ENCODE measurements around the gene KIF26B. TPM values are rescaled to one million over a fixed set of nuclear protein-coding genes. Genes with fewer than 3 reads are reported as not detected.

The KIF26B gene
- total RNA-seq, 3 donors from 2014 or later, result 0.03 to 0.24 (median 0.10) TPM

DNA sequence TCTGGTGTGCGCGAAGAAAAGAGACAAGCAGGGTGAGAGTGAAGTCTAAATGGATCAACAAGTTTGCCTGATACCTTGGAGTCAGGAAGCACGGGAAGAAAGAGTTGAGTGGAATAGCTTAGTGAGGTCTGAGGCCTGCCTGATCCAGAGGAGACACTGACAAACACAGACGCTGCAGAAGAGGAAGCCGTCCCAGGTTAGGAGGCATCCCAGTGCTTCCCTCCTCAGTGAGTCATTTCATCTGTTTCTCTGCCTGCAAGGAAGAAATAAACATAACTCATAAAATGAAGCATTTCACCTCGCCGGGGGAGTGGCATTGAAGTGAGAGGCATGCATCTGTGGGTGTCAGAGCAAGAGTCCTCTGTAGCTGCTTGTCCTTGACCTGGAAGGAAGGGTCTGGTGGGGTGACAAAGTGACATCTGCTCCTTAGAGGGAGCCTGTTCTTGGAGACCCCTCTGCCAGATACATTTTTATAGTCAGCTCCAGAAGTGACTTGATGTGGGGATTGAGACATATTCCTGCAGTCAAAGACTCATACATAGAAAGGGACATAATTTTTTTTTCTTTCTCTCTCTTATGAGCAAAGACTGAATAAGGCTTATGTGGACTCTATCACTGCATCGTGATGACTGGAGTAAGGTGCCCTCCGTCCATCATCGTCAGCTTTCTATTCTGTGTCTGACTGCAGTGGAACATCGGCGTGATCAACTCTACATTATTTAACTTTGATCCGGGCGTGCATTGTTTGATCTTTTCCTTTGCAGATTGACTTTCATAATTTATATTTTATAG is 256.7 kb downstream of the KIF26B start:
- H3K4me1 Mint-ChIP-seq (ENCODE audit: low read depth), result no peaks in the 10 kb centered on the region

DNA sequence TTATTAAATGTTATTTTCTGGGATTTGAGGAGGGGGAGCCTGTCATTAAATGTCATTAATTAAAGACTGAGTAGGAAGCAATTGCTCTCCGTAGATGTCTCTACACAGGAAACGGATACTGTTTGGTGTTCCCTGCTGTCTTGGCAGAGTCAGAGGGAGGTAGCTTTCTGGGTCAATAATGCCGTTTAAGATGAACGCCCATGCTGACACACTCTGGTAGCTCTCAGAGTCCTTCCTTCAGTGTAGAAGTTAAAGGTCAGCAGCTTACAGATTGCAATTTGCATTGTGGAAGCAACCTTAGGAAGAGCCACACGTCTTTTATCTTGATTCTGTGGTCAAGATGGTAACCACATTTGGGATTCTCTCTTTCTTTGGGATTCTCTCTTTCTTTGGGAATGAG is 257.5 kb downstream of the KIF26B start:
- ATAC-seq (no peak), DNase-seq (no peak)
- H3K36me3 Mint-ChIP-seq (ENCODE audit: insufficient read depth), result no peaks in the 10 kb centered on the region
- no peaks in the 10 kb centered on the region for H3K9me3 Mint-ChIP-seq
- H3K4me1 Mint-ChIP-seq (ENCODE audit: low read depth), result no peaks in the 10 kb centered on the region
- no peak overlapping the region for H3K4me3 Mint-ChIP-seq
- H3K27me3 Mint-ChIP-seq (ENCODE audit: low read depth), result no peaks in the 10 kb centered on the region

More for the DNA sequence above, 256.7 kb downstream of the KIF26B start:
- H3K36me3 Mint-ChIP-seq (ENCODE audit: insufficient read depth), result no peaks in the 10 kb centered on the region
- no peak overlapping the region for H3K4me3 Mint-ChIP-seq
- DNase-seq, result no peak
- no peak for ATAC-seq
- no peaks in the 10 kb centered on the region for H3K27me3 Mint-ChIP-seq (ENCODE audit: low read depth)
- H3K9me3 Mint-ChIP-seq, result no peaks in the 10 kb centered on the region

DNA sequence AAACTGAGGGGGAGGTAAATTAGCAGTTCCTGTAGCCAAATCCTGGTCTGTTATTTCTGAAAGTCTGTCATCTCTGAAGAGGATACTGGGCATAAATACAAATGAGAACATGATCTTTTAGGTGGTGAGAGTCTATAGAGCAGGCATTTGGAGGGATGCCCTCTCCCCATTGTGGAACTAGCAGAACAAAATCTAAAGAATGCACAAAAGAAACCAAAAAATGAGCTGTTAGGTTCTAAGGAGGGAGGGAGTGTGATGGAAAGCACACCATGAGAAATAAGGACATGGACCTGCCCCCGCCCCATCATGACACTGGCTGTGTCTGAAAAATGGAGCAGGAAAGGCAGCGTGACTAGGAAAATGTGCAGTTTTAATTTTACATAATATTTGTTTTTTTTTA is 262.0 kb downstream of the KIF26B start:
- ATAC-seq (no peak), DNase-seq (no peak)
- H3K4me3 Mint-ChIP-seq, result no peak overlapping the region
- H3K27me3 Mint-ChIP-seq (ENCODE audit: low read depth), result peaks cover 3% of the 10 kb centered on the region
- no peaks in the 10 kb centered on the region for H3K9me3 Mint-ChIP-seq
- no peaks in the 10 kb centered on the region for H3K36me3 Mint-ChIP-seq (ENCODE audit: insufficient read depth)
- no peaks in the 10 kb centered on the region for H3K4me1 Mint-ChIP-seq (ENCODE audit: low read depth)

DNA sequence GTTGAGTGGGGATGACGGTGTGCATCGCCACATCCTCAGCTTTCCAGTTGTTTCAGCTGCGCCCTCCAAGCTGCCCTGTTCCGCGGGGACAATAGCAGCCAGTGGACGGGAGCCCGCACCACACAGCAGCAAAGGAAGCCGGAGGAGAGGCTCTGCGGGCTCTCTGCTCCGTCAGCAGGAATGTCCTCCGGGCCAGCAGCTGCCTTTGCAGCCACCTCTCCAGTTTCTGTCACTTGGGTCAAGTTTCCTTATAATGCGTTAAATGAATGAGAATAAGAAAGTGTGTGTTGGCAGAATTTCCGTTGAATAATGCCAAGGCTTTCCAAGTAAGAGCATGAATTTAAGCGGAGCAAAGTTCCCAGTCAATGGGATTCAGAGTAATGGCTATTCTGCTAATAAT is 263.3 kb downstream of the KIF26B start:
- Mint-ChIP-seq H3K9me3 (no peaks in the 10 kb centered on the region), H3K36me3 (ENCODE audit: insufficient read depth) (no peaks in the 10 kb centered on the region), H3K4me1 (ENCODE audit: low read depth) (no peaks in the 10 kb centered on the region), H3K4me3 (no peak overlapping the region), H3K27me3 (ENCODE audit: low read depth) (peaks cover 3% of the 10 kb centered on the region)
- DNase-seq (no peak), ATAC-seq (no peak)

DNA sequence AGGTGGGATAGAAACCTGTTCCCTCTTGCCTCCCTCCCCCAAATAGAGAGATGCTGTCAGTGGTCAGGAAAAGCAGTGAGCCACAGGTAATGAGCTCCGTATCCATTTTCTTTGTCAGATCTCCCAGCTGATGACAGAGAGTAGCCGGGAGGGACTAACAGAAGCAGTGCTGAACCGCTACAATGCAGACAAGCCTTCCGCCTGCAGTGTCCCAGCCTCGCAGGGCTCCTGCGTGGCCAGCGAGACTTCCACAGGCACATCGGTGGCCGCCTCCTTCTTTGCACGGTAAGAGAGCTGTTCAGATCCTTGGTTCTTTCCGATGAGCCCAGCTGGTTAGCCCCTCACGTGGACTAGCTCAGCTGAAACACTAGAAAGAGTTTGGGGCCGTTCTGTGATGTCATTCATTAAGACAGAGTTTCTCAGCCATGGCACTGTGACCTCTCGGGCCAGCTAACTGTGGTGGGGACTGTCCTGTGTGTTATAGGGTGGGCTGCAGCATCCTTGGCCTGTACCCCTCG is 264.7 kb downstream of the KIF26B start:
- no peaks in the 10 kb centered on the region for H3K4me1 Mint-ChIP-seq (ENCODE audit: low read depth)
- peaks cover 3% of the 10 kb centered on the region for H3K27me3 Mint-ChIP-seq (ENCODE audit: low read depth)
- ATAC-seq, result no peak
- no peaks in the 10 kb centered on the region for H3K36me3 Mint-ChIP-seq (ENCODE audit: insufficient read depth)
- H3K4me3 Mint-ChIP-seq, result no peak overlapping the region
- no peaks in the 10 kb centered on the region for H3K9me3 Mint-ChIP-seq
- no peak for DNase-seq

DNA sequence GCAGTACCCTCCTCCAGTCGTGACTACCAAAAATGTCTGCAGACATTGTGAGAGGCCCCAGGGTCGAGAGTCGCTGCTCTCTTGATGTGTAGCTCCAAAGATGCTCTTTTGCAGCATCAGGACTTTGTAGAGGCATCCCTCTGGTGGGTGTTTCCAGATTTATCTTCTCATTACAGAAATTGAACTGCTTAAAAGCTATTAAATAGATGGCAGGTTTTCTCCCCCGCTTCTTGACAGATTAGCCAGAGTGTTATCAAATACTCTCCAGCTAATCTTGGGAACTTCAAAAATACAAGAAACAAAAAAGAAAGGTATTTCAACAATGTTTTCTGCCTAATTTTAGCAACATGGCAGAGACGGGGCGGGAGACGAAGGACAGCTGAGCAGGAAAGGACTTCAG is 265.2 kb downstream of the KIF26B start:
- no peak for DNase-seq
- H3K27me3 Mint-ChIP-seq (ENCODE audit: low read depth), result peaks cover 3% of the 10 kb centered on the region
- H3K36me3 Mint-ChIP-seq (ENCODE audit: insufficient read depth), result no peaks in the 10 kb centered on the region
- no peaks in the 10 kb centered on the region for H3K4me1 Mint-ChIP-seq (ENCODE audit: low read depth)
- H3K9me3 Mint-ChIP-seq, result no peaks in the 10 kb centered on the region
- H3K4me3 Mint-ChIP-seq, result no peak overlapping the region
- ATAC-seq, result no peak

DNA sequence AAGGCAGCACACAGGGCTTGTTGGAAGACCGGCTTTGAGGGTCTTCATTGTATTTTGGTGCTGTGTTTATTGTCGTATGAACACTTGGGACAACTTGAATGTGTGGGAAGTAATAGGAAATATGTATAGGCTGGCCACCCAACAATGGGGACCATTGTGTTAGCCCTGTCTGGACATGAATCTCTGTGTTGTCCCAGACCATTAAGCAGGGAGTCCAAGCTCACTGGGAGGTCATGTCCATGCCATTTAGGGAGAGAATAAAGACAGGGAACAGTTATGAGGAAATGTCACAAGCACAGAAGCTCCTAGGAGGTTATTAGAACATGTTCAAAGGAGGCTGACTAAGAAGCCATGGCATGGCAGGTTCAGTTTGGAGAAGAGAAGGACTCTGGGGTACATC is 266.1 kb downstream of the KIF26B start:
- H3K9me3 Mint-ChIP-seq, result no peaks in the 10 kb centered on the region

DNA sequence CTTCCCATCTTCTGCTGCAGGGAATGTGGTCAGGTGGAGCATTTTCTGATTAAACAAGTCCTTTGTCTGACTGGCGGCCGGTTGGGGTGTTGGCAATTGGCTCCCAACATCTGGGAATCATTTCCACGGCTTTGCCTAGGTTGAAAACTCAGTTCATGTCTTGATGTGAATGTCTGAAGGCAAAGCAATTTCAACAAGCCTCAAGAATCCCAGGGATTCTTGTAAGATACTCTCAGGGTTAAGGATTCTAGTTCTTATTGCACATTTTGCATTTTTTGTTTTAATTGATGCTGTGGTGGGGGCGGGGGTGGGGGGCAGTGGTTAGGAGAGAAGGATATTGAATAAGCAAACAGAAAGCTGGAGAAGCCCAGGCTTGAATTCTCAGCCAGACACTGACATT is 273.9 kb downstream of the KIF26B start:
- Mint-ChIP-seq H3K4me3 (no peak overlapping the region), H3K9me3 (no peaks in the 10 kb centered on the region), H3K27me3 (ENCODE audit: low read depth) (no peaks in the 10 kb centered on the region), H3K4me1 (ENCODE audit: low read depth) (no peaks in the 10 kb centered on the region), H3K36me3 (ENCODE audit: insufficient read depth) (no peaks in the 10 kb centered on the region)
- DNase-seq (no peak), ATAC-seq (no peak)

More for the DNA sequence above, 266.1 kb downstream of the KIF26B start:
- DNase-seq, result no peak
- no peaks in the 10 kb centered on the region for H3K36me3 Mint-ChIP-seq (ENCODE audit: insufficient read depth)
- peaks cover 3% of the 10 kb centered on the region for H3K27me3 Mint-ChIP-seq (ENCODE audit: low read depth)
- no peaks in the 10 kb centered on the region for H3K4me1 Mint-ChIP-seq (ENCODE audit: low read depth)
- no peak overlapping the region for H3K4me3 Mint-ChIP-seq
- ATAC-seq, result no peak

DNA sequence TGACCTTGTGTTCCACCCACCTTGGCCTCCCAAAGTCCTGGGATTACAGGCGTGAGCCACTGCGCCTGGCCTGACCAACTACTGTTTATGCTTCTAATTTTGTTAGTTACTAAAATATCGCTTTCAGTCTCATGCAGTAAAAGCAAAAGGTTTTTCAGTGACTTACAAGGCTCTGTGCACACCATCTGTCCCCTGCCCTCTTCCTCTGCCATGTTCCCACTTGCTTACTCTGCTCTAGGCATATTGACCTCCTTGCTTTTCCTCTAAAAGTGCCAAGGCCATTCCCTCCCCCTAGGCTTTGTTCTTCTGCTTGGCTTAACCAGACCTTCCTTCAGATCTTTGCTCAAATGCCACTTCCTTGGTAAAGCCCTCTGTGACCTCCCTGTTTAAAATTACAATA is 276.9 kb downstream of the KIF26B start:
- DNase-seq, result no peak
- no peaks in the 10 kb centered on the region for H3K9me3 Mint-ChIP-seq

DNA sequence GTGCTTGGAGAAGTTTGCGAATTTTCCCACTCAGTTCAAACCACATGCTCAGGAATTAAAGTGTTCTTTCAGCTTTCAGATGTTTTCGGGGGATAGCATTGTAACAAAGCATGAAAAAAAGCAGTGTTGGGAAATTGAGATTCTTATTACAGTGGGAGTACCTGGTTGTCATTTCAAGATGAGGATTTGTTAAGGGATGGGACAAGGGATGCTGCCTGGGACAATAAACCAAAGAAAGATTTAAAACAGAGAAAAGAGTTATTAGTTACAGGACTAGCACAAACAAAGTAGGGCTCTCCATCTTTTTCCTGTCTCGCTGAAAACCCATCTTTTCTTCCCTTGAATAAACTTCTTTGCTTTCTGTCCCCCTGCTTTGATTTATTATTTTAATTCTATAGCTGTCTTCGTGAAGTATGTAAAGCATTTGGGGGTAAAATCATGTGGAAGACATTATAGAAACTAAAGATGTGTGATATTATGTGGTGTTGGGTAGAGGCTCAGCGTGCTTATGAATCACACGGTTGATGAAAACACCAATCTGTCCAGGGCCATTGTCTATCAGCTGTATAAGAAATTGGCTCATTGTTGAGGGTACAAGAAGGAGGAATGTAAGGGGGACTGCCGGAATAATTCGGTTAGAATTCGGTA is 277.6 kb downstream of the KIF26B start:
- Mint-ChIP-seq H3K9me3 (no peaks in the 10 kb centered on the region), H3K4me3 (no peak overlapping the region), H3K27me3 (ENCODE audit: low read depth) (peaks cover 6% of the 10 kb centered on the region), H3K4me1 (ENCODE audit: low read depth) (no peaks in the 10 kb centered on the region), H3K36me3 (ENCODE audit: insufficient read depth) (no peaks in the 10 kb centered on the region)
- no peak for ATAC-seq
- no peak for DNase-seq

More for the DNA sequence above, 276.9 kb downstream of the KIF26B start:
- Mint-ChIP-seq H3K4me1 (ENCODE audit: low read depth) (no peaks in the 10 kb centered on the region), H3K4me3 (no peak overlapping the region), H3K36me3 (ENCODE audit: insufficient read depth) (no peaks in the 10 kb centered on the region), H3K27me3 (ENCODE audit: low read depth) (no peaks in the 10 kb centered on the region)
- no peak for ATAC-seq

DNA sequence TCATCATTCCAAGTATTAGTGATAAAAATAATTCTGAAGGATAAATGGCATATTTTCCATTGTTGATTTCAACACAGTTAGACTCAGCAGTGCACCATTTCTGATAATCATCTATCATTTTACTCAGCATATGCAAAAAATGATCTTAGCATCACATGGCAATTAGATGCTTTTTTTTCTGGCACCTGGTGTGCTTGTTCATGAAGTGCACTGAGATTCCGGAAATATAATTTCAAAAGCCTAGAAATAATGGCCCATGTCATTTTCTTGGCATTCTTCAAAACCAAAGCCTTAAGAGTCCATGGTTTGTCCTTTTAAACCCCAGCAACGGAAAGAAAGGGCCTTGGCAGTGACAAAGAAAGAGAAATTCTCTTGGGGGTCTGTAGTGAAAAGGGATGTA is 278.8 kb downstream of the KIF26B start:
- no peak for ATAC-seq
- Mint-ChIP-seq H3K4me1 (ENCODE audit: low read depth) (no peaks in the 10 kb centered on the region), H3K4me3 (no peak overlapping the region), H3K36me3 (ENCODE audit: insufficient read depth) (no peaks in the 10 kb centered on the region), H3K27me3 (ENCODE audit: low read depth) (peaks cover 13% of the 10 kb centered on the region), H3K9me3 (no peaks in the 10 kb centered on the region)
- DNase-seq, result no peak

DNA sequence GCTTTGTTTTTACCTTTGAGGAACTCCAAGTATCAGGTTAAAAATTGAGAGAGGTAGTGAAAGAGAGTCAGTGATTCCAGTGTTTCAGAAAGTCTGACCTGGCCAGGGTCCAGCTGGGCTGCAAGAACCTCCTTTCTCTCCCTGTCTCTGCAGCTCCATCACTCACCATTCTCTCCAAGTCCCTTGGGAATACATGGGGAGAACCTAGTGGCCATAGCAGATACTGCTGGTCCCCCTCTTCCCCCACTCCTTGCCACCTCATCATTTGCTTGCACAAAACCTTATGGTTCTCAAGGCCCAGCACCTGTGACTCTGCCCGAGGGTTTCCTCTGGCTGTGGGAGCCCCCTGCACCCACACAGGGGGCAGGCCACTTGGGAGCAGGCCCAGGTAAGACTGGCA is 279.5 kb downstream of the KIF26B start:
- no peaks in the 10 kb centered on the region for H3K36me3 Mint-ChIP-seq (ENCODE audit: insufficient read depth)
- DNase-seq, result no peak
- H3K27me3 Mint-ChIP-seq (ENCODE audit: low read depth), result peaks cover 15% of the 10 kb centered on the region

DNA sequence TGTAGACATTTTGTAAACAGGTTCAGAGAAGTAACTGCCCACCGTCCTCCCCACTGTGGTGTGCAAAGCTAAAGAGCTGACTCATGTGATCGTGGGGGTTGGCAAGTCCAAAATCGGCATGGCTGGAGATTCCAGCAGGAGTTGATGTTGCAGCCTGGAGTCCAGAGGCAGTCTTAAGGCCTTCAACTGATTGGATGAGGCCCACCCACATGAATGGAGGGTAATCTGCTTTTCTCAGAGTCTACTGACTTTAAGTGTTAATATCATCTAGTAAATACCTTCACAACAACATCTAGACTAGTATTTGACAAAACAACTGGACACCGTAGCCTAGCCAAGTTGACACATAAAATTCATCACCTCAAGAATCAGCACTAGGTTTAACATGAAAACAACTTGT is 281.6 kb downstream of the KIF26B start:
- no peaks in the 10 kb centered on the region for H3K36me3 Mint-ChIP-seq (ENCODE audit: insufficient read depth)
- H3K9me3 Mint-ChIP-seq, result no peaks in the 10 kb centered on the region
- no peaks in the 10 kb centered on the region for H3K4me1 Mint-ChIP-seq (ENCODE audit: low read depth)
- no peak for DNase-seq
- ATAC-seq, result no peak
- peaks cover 22% of the 10 kb centered on the region for H3K27me3 Mint-ChIP-seq (ENCODE audit: low read depth)
- H3K4me3 Mint-ChIP-seq, result no peak overlapping the region

More for the DNA sequence above, 279.5 kb downstream of the KIF26B start:
- H3K4me1 Mint-ChIP-seq (ENCODE audit: low read depth), result no peaks in the 10 kb centered on the region
- no peak overlapping the region for H3K4me3 Mint-ChIP-seq
- H3K9me3 Mint-ChIP-seq, result no peaks in the 10 kb centered on the region
- ATAC-seq, result no peak

DNA sequence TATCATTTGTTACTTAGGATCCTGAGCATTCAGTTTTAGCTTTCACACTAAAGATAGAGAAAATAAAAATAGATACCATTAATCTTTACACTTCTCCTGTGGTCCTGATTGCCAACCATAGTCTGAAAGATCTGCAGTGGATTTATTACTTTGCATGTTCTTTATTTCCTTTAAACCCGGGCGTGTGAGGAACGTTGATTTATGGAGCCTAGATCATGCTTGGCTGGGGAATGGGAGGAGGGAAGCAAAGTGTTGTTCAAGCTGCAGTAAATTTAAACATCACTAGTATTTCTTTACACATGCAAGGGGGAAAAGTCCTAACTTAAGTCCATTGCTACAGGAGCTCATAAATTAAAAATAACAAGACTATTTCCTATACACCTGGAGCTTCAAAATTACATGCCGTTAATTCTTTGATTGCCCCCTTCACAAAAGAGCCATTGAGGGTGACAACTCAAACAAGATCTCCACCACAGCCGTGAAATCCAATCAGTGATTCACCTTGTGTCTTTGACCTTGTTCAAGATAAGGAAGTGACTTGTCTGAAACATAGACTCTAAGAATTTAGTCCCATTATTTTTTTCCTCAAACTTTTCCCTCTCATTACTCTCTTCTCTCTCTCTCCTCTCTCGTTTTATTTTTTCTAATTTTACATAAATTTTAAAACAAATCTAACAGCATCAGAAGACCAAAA is 282.7 kb downstream of the KIF26B start:
- no peak for DNase-seq
- no peak for ATAC-seq
- peaks cover 28% of the 10 kb centered on the region for H3K27me3 Mint-ChIP-seq (ENCODE audit: low read depth)
- H3K4me1 Mint-ChIP-seq (ENCODE audit: low read depth), result no peaks in the 10 kb centered on the region
- no peaks in the 10 kb centered on the region for H3K9me3 Mint-ChIP-seq
- no peak overlapping the region for H3K4me3 Mint-ChIP-seq
- H3K36me3 Mint-ChIP-seq (ENCODE audit: insufficient read depth), result no peaks in the 10 kb centered on the region
